ENCODE measurements around the gene NRXN2.

DNA sequence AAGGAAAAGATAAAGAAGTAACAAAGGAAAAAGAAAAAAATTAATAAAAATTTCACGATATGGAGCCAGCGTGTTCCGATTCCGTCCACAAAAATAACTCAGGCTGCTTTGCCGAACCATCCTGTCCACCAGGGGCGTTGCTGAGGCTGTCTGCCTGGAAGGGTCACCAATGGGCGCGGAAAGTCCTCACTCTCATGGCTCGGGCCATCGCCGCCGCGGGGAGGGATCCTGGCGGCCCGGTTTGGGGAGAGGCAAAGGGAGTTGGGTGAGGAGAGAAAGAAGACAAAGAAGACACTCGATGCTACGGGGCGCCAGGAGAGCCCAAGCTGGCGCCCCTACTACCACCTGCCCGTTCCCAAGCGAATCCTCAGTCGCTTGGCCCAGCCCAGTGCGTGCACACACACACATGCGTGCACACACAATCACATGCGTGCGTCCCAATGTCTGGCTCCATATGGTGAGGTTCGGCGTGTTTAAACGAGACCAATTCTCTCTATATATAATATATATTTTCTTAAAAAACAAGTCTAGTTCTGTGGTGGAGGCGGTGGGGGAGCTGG lies 42.4 kb upstream of the NRXN2 start:
- TF ChIP-seq CTCF (IDR thresholded peaks at IDR 0.05; ENCODE audit: low read depth, low read length, poor library complexity, severe bottlenecking) (no peak), EZH2phosphoT487 (IDR thresholded peaks at IDR 0.05; ENCODE audit: borderline replicate concordance, low read length) (no peak)
